GM19025 (cell line): ENCODE measurements around the gene PAK6.

Source experiments
- ATAC-seq: cut with Tn5 transposase; IDR thresholded peaks from one replicate; pipeline ENCODE4 v1.9.1; 2021; ENCODE audit warnings: mild to moderate bottlenecking, low read depth, moderate library complexity; ENCODE audit not compliant: unreplicated experiment

Gene PAK6

DNA sequence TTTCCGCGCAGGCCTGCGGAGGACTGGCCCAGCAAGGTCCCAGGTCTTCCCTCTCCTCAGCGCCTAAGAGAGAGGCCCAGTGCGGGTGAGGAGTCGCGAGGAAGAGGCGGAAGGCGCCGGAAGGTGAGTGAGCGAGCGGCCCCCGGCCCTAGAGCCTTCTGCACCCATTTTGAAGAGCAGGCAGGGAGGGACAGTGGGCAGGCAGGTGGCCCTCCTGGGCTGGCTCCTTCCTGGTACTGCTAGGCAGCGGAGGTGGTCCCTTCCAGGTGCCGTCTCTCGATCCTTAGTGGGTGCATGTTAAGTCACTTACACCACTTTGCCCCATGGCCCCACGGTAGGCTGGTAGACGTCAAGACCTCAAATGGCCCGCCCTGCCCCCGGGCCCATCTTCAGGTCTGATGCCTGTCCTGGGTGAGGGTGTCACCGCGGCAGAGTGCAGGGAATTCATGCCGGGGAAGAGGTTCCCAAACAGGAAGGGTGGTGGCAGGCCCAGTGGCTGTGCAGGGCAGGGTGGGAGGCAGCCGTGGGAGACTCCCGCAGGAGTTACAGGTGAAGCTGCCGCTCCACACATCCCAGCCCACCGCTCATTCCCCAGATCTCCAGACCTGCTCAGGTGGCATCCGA lies 14.4 kb downstream of the PAK6 start:
- ATAC-seq: no peak

DNA sequence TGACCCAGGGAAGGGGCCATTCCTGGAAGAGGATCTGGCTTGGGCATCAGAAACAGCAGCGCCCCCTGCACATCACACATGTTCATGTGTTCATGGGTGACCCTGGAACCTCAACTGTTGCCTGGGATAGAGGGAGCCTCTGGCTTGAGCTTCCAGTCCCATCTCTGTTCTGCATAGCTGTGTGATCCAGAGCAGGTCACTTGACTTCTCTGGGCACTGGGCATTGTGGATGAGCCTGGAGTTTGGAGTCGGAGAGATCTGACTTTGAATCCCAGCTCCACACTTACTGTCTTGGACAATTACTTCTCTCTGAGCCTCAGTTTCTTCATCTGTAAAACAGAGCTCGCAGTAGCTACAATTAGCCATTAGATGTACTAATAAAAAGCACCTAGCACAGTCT lies 15.6 kb downstream of the PAK6 start:
- no peak for ATAC-seq

GRCh38 chr15:40255033-40255432 lies 16.2 kb downstream of the PAK6 start:
- no peak for ATAC-seq

- ATAC-seq: peak; percentile 49
These were observed 17.9 kb downstream of the PAK6 start for GRCh38 chr15:40256638-40257235.

DNA sequence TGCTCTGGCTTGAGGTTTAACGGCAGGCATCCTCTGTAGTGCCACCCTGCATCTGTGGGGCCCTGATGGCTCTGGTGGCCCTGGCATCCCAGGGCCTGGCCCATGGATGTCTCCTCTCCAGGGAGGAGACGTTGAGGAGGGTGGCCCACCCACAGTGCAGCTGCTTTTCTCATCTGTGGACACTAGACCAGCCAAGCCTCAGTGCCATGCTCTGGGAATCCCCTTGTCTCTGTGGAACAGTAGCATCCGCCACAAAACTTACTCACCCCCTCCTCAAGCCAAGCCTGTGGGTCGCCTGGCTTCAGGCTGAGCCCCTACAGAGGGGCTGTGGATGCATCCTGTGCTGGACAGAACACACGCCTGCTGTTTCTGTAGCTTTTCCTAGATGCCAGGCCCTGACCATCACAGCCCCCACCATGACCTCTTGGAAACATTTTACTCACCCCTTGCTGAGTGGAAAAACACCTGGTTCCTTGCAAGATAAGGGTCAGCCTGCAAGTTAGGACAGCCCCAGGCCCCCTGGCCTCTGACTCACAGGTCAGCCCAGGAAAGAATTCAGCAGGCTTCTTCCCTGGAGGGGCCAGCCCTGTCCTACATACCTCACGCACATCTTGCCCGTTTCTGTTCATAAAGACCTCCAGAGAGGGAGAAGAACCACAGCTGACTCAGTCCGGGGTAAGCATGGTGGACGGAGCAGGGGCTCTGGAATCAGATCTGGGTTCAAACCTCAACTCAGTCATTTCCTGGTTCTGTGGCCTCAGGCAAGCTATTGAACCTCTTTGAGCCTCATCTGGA lies 19.0 kb downstream of the PAK6 start:
- no peak for ATAC-seq

- no peak for ATAC-seq
These were observed 19.7 kb downstream of the PAK6 start for GRCh38 chr15:40258544-40258943.

- no peak for ATAC-seq
These were observed 20.2 kb downstream of the PAK6 start for GRCh38 chr15:40259021-40259420.

GRCh38 chr15:40263024-40263754 lies 24.3 kb downstream of the PAK6 start:
- ATAC-seq: no peak

DNA sequence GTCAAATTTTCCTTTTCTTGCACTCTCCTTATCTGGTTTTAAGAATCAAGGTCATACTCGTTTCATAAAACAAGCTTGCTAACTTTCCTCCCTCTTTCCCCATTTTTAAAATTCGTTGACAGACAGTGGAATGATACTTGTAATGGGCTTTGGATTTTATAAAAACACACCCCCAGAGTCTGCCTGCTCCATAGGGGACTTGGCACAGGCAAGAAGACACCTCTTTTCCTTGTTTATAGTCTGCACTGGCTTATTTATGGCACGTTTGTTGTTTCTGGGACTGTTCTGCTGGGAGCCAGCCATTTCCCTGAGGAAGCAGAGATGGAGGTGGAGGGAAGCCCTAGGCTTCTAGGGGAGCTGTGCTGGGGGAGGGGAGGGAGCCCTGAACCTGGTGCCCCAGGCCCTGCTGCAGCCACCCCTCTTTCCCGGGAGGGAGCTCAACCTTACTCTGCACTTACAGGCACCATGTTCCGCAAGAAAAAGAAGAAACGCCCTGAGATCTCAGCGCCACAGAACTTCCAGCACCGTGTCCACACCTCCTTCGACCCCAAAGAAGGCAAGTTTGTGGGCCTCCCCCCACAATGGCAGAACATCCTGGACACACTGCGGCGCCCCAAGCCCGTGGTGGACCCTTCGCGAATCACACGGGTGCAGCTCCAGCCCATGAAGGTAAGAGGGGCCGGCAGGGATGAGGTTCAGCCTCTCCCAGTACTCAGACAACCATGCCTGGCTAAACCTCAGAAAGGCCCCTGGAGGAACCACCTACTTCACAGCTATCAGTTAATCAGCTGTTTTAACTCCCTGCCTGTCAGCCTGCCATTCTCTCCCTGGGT lies 25.7 kb downstream of the PAK6 start:
- no peak for ATAC-seq

- no peak for ATAC-seq
These were observed 26.5 kb downstream of the PAK6 start for GRCh38 chr15:40265355-40265754.

DNA sequence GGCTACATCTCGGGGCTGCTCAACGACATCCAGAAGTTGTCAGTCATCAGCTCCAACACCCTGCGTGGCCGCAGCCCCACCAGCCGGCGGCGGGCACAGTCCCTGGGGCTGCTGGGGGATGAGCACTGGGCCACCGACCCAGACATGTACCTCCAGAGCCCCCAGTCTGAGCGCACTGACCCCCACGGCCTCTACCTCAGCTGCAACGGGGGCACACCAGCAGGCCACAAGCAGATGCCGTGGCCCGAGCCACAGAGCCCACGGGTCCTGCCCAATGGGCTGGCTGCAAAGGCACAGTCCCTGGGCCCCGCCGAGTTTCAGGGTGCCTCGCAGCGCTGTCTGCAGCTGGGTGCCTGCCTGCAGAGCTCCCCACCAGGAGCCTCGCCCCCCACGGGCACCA lies 27.0 kb downstream of the PAK6 start:
- ATAC-seq: no peak

DNA sequence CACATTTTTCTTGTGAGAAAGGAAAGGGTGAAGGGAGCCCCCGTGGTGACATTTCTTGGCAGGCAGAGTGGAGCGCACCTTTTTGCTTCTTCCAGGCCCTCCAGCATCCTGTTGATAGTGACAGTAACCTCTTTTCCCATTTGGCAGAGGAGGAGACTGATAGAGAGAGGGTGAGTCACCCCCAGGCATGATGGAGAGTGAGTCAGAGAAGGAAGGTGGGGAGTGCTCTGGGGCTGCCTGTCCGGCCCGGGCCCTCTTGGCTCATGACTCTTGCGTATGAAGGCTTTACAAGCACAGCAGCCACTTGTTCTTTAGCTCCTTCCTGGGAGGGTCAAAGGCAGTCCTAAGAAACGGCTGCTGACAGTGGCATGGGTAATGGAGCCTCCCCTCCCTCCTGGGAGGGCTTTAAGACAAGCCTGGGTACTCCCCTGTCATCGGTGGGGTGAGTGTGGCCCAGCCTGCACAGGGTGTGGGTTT lies 28.0 kb downstream of the PAK6 start:
- no peak for ATAC-seq

DNA sequence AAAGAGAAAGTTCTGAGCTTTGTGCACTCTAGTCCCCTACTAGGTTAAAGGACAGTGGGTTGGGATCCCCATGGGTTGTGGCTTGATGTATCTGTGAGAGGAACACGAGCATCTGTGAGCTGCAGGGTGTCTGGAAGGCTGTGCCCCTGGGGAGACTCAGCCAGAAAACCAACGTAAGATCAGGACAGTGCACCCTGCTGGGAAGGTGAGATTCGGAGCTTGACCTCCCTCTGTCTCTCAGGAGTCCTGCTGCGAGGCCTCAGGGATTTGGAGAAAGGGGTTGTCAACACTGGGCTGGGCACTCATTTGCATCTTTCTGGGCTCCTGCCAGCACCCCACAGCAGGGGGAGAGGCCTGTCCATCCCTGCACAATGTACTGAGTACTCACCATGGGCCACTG lies 28.8 kb downstream of the PAK6 start:
- ATAC-seq: no peak

DNA sequence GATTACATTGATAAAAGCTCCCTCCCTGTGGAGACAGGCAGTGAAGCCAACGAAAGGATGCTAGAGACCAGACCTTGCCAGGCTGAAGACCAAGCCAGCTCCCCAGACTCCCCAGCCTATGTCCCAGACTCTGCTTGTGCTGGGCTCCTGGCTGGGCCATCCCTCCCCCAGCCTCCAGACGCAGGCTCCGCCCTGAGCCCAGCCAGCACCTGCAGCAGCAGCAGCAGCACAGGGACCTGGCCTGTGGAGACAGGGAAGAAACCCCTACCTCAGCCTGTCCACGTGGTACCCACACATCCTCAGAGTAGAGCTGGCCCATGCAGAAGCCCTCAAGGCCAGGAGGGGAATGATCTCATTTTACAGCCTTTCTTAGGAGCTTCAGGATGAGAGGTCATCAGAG lies 30.7 kb downstream of the PAK6 start:
- ATAC-seq: no peak

GRCh38 chr15:40270246-40270995 lies 31.6 kb downstream of the PAK6 start:
- ATAC-seq: no peak

DNA sequence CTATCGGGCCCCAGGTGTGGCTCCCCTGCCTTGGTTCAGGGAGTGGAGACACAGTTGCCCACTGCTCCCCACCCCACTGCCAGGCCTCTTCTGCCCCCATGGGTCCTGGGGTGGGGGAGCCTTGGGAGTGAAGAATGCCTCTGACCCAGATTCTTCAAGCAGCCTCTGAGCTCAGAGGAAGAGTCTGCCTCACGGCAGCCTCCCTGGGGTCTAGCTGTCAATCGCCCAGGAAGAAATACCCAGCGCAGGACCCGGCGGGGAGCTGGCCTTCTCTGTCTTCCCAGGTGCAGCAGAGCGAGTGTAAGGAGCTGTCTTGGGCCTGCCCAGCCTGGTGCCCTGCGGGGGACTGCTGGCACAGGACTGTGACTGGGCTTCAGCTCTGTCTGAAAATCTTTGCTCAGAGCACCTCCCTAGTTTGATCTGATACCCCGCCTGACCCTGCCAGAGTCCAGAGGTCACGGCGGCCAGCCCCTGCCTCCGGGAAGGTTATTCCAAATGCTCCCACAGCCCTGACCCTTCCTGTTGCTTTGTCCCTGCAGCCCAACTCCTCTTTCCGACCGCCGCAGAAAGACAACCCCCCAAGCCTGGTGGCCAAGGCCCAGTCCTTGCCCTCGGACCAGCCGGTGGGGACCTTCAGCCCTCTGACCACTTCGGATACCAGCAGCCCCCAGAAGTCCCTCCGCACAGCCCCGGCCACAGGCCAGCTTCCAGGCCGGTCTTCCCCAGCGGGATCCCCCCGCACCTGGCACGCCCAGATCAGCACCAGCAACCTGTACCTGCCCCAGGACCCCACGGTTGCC lies 33.0 kb downstream of the PAK6 start:
- no peak for ATAC-seq

DNA sequence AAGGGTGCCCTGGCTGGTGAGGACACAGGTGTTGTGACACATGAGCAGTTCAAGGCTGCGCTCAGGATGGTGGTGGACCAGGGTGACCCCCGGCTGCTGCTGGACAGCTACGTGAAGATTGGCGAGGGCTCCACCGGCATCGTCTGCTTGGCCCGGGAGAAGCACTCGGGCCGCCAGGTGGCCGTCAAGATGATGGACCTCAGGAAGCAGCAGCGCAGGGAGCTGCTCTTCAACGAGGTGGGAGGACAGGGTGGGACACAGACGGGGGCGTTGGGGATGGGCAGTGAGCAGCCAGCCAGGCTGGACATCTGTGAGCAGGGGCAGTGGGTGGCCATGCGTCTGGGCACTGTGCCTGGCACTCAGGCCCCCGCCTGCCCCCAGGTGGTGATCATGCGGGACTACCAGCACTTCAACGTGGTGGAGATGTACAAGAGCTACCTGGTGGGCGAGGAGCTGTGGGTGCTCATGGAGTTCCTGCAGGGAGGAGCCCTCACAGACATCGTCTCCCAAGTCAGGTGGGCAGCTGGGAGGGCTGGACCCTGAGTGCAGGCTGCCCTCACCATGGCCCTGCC lies 33.7 kb downstream of the PAK6 start:
- no peak for ATAC-seq

GRCh38 chr15:40273428-40273827 lies 34.6 kb downstream of the PAK6 start:
- ATAC-seq: no peak
